Measurements from ENCODE around the gene PCBP4.

PCBP4 gene

DNA sequence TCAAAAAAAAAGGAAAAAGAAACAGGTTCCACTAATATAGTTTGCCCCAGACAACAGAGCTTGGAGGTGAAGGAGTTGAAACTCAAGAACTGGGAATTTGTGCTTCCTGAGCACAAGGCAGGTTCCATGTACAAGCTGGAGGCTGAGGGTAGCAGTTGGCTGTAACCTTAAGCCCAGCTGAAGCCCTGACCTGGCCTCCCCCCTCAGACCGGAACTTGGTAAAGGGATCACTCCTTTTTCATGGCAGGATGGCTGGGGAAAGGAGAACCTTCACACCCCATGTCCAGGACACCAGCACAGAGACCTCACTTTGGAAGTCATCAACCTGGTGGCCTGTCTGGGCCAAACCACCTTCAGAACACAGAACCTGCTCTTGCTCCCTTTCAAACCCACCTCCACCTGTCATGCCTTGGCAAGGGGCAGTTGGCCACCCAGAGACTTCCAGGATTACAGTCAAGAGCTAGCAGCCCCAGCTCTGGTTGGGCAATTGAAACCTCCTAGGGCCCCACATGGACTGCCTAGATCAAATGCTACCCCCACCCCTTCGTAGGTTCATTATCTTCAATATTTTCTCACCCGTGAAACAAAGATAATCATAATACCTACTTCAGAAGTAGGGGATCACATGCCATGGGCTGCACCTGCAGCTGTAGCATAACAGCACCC is 24.9 kb upstream of the PCBP4 start:
- H3K27ac ChIP-seq, result peak overlapping the region; percentile 91
- TF ChIP-seq, protein P1, sequence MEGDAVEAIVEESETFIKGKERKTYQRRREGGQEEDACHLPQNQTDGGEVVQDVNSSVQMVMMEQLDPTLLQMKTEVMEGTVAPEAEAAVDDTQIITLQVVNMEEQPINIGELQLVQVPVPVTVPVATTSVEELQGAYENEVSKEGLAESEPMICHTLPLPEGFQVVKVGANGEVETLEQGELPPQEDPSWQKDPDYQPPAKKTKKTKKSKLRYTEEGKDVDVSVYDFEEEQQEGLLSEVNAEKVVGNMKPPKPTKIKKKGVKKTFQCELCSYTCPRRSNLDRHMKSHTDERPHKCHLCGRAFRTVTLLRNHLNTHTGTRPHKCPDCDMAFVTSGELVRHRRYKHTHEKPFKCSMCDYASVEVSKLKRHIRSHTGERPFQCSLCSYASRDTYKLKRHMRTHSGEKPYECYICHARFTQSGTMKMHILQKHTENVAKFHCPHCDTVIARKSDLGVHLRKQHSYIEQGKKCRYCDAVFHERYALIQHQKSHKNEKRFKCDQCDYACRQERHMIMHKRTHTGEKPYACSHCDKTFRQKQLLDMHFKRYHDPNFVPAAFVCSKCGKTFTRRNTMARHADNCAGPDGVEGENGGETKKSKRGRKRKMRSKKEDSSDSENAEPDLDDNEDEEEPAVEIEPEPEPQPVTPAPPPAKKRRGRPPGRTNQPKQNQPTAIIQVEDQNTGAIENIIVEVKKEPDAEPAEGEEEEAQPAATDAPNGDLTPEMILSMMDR (conservative IDR thresholded peaks at IDR 0.05), result no peak

DNA sequence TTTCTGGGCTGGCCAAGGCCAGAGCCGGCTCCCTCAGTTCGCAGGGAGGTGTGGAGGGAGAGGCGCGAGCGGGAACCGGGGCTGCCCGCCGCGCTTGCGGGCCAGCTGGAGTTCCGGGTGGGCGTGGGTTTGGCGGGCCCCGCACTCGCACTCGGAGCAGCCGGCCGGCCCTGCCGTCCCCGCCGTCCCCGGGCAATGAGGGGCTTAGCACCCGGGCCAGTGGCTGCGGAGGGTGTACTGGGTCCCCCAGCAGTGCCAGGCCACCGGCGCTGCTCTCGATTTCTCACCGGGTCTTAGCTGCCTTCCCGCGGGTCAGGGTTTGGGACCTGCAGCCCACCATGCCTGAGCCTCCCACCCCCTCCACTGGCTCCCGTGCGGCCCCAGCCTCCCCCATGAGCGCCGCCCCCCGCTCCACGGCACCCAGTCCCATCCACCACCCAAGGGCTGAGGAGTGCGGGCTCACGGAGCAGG is 23.3 kb upstream of the PCBP4 start:
- peak overlapping the region; percentile 21 for H3K27ac ChIP-seq

DNA sequence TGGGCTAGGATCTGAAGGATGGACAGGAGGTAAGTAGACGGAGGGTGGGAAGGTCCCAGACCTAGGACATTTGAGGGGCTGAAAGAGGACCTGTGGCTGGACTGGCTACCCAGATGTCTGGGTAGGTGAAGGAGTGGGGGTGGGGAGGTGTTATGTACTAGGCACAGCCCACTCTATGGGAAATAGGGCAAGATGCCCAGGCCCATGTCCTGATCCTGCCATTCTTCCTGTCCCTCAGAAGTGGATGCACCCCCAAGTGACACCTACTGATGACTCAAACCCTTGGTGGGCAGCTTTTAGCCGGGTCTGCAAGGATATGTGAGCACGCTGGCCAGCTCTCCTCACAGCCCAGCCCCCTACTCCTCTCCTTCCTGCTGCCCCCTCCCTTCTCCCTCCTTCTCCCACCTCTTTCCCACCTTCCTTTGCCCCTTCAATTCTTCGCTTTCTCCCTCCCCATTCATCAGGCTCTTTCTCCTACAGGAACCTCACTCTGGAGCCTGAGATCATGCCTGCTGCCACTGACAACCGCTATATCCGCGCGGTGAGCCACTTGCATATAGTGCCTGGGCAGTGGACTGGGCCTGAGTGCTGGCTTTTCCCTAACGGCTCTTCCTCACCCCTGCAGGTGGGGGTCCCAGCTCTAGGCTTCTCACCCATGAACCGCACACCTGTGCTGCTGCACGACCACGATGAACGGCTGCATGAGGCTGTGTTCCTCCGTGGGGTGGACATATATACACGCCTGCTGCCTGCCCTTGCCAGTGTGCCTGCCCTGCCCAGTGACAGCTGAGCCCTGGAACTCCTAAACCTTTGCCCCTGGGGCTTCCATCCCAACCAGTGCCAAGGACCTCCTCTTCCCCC is 21.3 kb upstream of the PCBP4 start:
- H3K27ac ChIP-seq, result no peak overlapping the region
- TF ChIP-seq, protein P1 (conservative IDR thresholded peaks at IDR 0.05), result no peak

DNA sequence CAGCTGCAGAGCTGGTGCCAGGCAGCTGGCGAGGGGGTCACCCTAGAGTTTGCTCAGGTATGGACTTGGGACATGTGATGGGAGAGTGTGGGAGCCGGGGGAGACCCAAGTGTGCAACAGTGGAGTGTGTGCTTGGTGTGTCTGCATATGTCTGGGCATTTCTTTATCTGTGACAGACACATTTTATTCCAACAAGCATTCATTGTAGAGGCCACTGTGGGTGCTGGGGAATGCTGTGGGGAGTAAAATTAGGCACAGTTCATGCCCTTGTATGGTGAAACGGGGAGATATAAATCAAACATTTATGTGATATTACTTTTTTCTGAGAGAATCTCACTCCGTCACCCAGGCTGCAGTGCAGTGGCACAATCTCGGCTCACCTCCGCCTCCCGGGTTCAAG is 20.3 kb upstream of the PCBP4 start:
- TF ChIP-seq, protein P1 (conservative IDR thresholded peaks at IDR 0.05), result no peak
- no peak overlapping the region for H3K27ac ChIP-seq

DNA sequence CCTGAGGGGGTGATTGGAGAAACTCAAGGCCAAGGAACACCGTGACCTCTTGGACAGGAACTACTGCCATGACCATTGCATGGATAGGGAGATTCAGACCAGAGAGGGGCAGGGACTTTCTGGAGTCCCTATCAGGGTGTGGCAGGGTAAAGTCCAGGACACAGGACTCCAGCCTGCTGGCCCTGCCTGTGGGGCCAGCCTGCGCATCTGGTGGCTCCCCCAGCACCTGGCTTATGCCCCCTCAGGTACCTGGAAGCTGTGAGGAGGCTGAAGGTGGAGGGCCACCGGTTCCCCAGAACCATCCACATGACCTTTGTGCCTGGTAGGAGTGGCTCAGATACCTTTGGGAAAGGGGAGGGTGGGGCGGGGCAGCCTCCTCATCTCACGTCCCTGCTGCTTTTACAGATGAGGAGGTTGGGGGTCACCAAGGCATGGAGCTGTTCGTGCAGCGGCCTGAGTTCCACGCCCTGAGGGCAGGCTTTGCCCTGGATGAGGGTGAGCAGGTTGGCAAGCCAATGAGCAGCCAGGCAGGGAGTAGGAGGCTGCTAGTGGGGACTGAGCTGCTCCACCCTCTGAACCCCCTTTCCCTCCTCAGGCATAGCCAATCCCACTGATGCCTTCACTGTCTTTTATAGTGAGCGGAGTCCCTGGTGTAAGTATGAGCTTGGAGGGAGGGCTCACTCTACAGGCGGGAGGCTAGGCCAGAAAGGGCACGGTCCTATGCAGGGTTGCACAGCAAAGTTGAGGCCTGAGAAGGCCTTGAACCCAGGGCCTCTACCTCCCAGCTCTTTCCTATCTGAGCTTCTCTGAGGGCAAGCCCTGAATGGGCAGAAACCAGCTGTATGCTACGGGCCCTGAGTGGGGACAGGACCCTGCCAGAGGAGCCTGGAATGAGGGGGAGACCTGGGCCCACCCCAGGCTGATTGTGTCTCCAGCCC is 19.0 kb upstream of the PCBP4 start:
- no peak overlapping the region for H3K27ac ChIP-seq
- TF ChIP-seq, protein P1 (conservative IDR thresholded peaks at IDR 0.05), result no peak

DNA sequence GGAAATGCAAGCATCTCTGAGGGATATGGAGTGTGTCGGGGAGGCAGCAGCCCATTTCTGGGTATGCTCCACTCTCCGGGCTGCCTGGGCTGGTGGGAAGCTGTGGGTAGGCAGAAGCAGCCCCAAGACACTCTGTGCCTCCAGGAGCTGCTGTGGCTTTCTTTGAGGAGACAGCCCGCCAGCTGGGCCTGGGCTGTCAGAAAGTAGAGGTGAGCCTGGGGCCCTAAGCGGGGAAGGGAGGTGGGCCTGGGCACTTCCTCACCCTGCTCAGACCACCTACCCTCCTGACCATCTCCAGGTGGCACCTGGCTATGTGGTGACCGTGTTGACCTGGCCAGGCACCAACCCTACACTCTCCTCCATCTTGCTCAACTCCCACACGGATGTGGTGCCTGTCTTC is 17.8 kb upstream of the PCBP4 start:
- TF ChIP-seq, protein P1 (conservative IDR thresholded peaks at IDR 0.05), result no peak
- peak overlapping the region; percentile 97; the same call in 1 of the 2 replicates for H3K27ac ChIP-seq

DNA sequence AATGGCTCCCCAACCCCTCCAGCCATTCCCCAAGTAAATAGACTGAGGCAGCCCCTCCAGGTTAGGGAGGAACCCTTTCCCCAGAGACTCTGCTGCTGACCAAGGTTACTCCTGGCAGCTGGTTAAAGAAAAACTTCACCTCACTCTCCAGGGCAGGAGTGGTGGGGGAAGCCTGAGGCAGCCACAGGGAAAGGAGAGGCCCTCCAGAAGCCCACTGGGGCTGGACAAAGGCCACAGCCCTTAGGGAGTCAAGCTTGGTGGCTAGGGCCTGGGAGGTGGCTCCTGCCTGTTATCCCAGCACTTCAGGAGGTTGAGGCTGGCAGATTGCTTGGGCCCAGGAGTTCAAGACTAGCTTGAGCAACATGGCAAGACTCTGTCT is 17.0 kb upstream of the PCBP4 start:
- peak overlapping the region; percentile 97 for H3K27ac ChIP-seq
- TF ChIP-seq, protein P1 (conservative IDR thresholded peaks at IDR 0.05), result no peak

Data from VCaP (cell line).